ENCODE measurements around the gene CACNB4. TPM values are rescaled to one million over a fixed set of nuclear protein-coding genes. Genes with fewer than 3 reads are reported as not detected.

Gene CACNB4
- total RNA-seq, 2 donors from 2014 or later = 0.93 to 0.95 TPM

GRCh38 chr2:151931030-151931611, 167.7 kb downstream of the CACNB4 start:
- Histone ChIP-seq H3K27ac (ENCODE audit: low read depth, low read length) (no peak overlapping the region), H3K36me3 (ENCODE audit: control insufficient read depth, insufficient read depth, low read length) (no peaks in the 10 kb centered on the region), H3K27me3 (ENCODE audit: control insufficient read depth, insufficient read depth, low read length, poor library complexity, severe bottlenecking) (peaks cover 2% of the 10 kb centered on the region), H3K4me1 (ENCODE audit: control insufficient read depth, insufficient read depth, low read length) (no peaks in the 10 kb centered on the region), H3K4me3 (ENCODE audit: low read length) (no peak overlapping the region), H3K9me3 (ENCODE audit: control insufficient read depth, low read length) (no peaks in the 10 kb centered on the region), H3K9ac (ENCODE audit: extremely low read depth, low read length, poor library complexity, severe bottlenecking) (no peak overlapping the region)
- no peak for DNase-seq
- Mint-ChIP-seq H3K4me1 (peaks cover 9% of the 10 kb centered on the region), H3K27me3 (ENCODE audit: insufficient read depth) (peaks cover 4% of the 10 kb centered on the region), H3K27ac (no peak overlapping the region), H3K4me3 (no peak overlapping the region), H3K9me3 (no peaks in the 10 kb centered on the region), H3K36me3 (ENCODE audit: low read depth) (no peaks in the 10 kb centered on the region)
- 82 to 100% methylated on average over 1 of the region's 1 CpG for WGBS, 2 experiments (ENCODE audit: insufficient coverage in 1 of 2, insufficient read length in 1 of 2)
- TF ChIP-seq, protein P1, sequence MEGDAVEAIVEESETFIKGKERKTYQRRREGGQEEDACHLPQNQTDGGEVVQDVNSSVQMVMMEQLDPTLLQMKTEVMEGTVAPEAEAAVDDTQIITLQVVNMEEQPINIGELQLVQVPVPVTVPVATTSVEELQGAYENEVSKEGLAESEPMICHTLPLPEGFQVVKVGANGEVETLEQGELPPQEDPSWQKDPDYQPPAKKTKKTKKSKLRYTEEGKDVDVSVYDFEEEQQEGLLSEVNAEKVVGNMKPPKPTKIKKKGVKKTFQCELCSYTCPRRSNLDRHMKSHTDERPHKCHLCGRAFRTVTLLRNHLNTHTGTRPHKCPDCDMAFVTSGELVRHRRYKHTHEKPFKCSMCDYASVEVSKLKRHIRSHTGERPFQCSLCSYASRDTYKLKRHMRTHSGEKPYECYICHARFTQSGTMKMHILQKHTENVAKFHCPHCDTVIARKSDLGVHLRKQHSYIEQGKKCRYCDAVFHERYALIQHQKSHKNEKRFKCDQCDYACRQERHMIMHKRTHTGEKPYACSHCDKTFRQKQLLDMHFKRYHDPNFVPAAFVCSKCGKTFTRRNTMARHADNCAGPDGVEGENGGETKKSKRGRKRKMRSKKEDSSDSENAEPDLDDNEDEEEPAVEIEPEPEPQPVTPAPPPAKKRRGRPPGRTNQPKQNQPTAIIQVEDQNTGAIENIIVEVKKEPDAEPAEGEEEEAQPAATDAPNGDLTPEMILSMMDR (conservative IDR thresholded peaks at IDR 0.05) = no peak

- H3K27ac ChIP-seq (ENCODE audit: low read depth, low read length) = no peak overlapping the region
- TF ChIP-seq, protein P1 (conservative IDR thresholded peaks at IDR 0.05) = no peak
- 94 to 100% methylated on average over 1 to 2 of the region's 2 CpGs for WGBS, 2 experiments (ENCODE audit: insufficient coverage in 1 of 2, insufficient read length in 1 of 2)
- H3K36me3 ChIP-seq (ENCODE audit: control insufficient read depth, insufficient read depth, low read length) = no peaks in the 10 kb centered on the region
- no peak overlapping the region for H3K4me3 ChIP-seq (ENCODE audit: low read length)
- no peaks in the 10 kb centered on the region for H3K9me3 ChIP-seq (ENCODE audit: control insufficient read depth, low read length)
- H3K4me3 Mint-ChIP-seq = no peak overlapping the region
- DNase-seq = no peak
- no peaks in the 10 kb centered on the region for H3K4me1 ChIP-seq (ENCODE audit: control insufficient read depth, insufficient read depth, low read length)
- H3K9ac ChIP-seq (ENCODE audit: extremely low read depth, low read length, poor library complexity, severe bottlenecking) = no peak overlapping the region
- H3K27me3 ChIP-seq (ENCODE audit: control insufficient read depth, insufficient read depth, low read length, poor library complexity, severe bottlenecking) = peaks cover 5% of the 10 kb centered on the region
- no peak overlapping the region for H3K27ac Mint-ChIP-seq
- no peaks in the 10 kb centered on the region for H3K36me3 Mint-ChIP-seq (ENCODE audit: low read depth)
- peaks cover 9% of the 10 kb centered on the region for H3K4me1 Mint-ChIP-seq
- peaks cover 4% of the 10 kb centered on the region for H3K27me3 Mint-ChIP-seq (ENCODE audit: insufficient read depth)
- H3K9me3 Mint-ChIP-seq = no peaks in the 10 kb centered on the region
Observed at GRCh38 chr2:151930042-151930441, 168.8 kb downstream of the CACNB4 start.

- Mint-ChIP-seq H3K4me3 (no peak overlapping the region), H3K27ac (no peak overlapping the region), H3K36me3 (ENCODE audit: low read depth) (no peaks in the 10 kb centered on the region), H3K9me3 (no peaks in the 10 kb centered on the region), H3K27me3 (ENCODE audit: insufficient read depth) (peaks cover 4% of the 10 kb centered on the region), H3K4me1 (peaks cover 9% of the 10 kb centered on the region)
- TF ChIP-seq, protein P1 (conservative IDR thresholded peaks at IDR 0.05) = no peak
- Histone ChIP-seq H3K9ac (ENCODE audit: extremely low read depth, low read length, poor library complexity, severe bottlenecking) (no peak overlapping the region), H3K9me3 (ENCODE audit: control insufficient read depth, low read length) (no peaks in the 10 kb centered on the region), H3K27ac (ENCODE audit: low read depth, low read length) (no peak overlapping the region), H3K4me3 (ENCODE audit: low read length) (no peak overlapping the region), H3K27me3 (ENCODE audit: control insufficient read depth, insufficient read depth, low read length, poor library complexity, severe bottlenecking) (peaks cover 5% of the 10 kb centered on the region), H3K4me1 (ENCODE audit: control insufficient read depth, insufficient read depth, low read length) (no peaks in the 10 kb centered on the region), H3K36me3 (ENCODE audit: control insufficient read depth, insufficient read depth, low read length) (no peaks in the 10 kb centered on the region)
- WGBS, 2 experiments (ENCODE audit: insufficient coverage in 1 of 2, insufficient read length in 1 of 2) = 78 to 80% methylated on average over 1 to 2 of the region's 2 CpGs
- DNase-seq = no peak
Observed at GRCh38 chr2:151928380-151928779, 170.5 kb downstream of the CACNB4 start.

All from endodermal cell (in vitro differentiated cells).